Glutamatergic neuron (in vitro differentiated cells): Measurements from ENCODE around the gene RABAC1. TPM values are rescaled to one million over a fixed set of nuclear protein-coding genes. Genes with fewer than 3 reads are reported as not detected.

Experiments used
- DNase-seq: peaks from one replicate; pipeline ENCODE4 v3.0.0; 2022
- H3K27ac Mint-ChIP-seq: one replicate; pipeline ENCODE4 v1.8.0; 2020; ENCODE audit warnings: mild to moderate bottlenecking, mixed read lengths, inconsistent platforms; ENCODE audit not compliant: unreplicated experiment
- H3K27me3 Mint-ChIP-seq: one replicate; pipeline ENCODE4 v1.8.0; 2020; ENCODE audit warnings: mild to moderate bottlenecking, moderate library complexity, mixed read lengths, inconsistent platforms; ENCODE audit not compliant: unreplicated experiment
- H3K36me3 Mint-ChIP-seq: one replicate; pipeline ENCODE4 v1.8.0; 2020; ENCODE audit warnings: mild to moderate bottlenecking, mixed read lengths, inconsistent platforms; ENCODE audit not compliant: unreplicated experiment
- H3K4me1 Mint-ChIP-seq: one replicate; pipeline ENCODE4 v1.8.0; 2020; ENCODE audit warnings: mild to moderate bottlenecking, low read depth, mixed read lengths, inconsistent platforms; ENCODE audit not compliant: unreplicated experiment
- H3K4me3 Mint-ChIP-seq: one replicate; pipeline ENCODE4 v1.8.0; 2020; ENCODE audit warnings: mild to moderate bottlenecking, mixed read lengths, inconsistent platforms; ENCODE audit not compliant: unreplicated experiment
- H3K9me3 Mint-ChIP-seq: one replicate; pipeline ENCODE4 v1.8.0; 2020; ENCODE audit warnings: mild to moderate bottlenecking, moderate library complexity, mixed read lengths, inconsistent platforms; ENCODE audit not compliant: unreplicated experiment
- total RNA-seq: library from RNA; stranded (reverse); fragmentation: NEBNext Ultra II Directional; extraction: Animal tissue kit (Norgen Biotek cat#: 25700); gene quantifications from one replicate; pipeline ENCODE4 v1.2.1, GENCODE V29; 2021; ENCODE audit not compliant: unreplicated experiment
- TF ChIP-seq, protein P1 (sequence below): fragments of 200-600 bp; sonication (generic); IDR thresholded peaks from one replicate; pipeline ENCODE4 v1.5.0; 2021; ENCODE audit not compliant: partially characterized antibody, unreplicated experiment

Gene RABAC1
- total RNA-seq, 1 donor from 2014 or later: 139 TPM

DNA sequence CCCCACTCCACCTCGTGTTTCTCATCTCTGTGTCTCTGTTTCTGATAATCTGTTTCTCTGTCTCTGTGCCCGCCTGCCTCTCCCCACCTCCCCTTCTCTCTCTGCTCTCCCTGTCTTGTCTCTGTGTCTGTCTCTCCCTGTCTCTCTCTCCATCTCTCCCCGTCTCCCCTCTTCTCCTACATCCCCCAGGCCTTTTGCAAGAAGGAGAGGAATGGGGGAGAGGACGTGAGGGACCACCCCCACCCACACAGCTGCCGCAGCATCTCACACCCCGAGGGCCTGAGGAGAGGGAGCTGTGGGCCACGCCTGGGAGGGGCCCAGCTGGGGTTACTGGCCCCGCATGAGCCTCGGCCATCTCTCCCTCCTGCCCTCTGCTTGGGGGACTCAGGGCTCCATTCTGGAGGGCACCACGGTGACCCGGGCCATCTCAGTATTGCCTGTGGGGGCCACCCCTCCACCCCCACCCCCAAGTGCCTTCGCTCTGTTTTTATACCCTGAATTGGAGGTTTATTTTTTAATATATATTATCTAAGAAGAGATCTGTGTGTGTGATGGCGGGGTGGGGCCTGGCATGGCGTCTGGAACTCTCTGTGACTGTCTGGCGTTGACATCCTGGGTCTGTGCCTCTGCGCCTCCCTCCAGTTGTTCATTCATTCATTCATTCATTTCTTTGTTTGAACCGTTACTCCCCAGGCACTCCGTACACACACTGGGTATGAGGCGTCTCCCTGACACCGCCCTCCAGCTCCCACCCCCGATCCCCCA lies 52.0 kb downstream of the RABAC1 start:
- DNase-seq: no peak
- peaks cover 19% of the 10 kb centered on the region for H3K4me1 Mint-ChIP-seq
- TF ChIP-seq, protein P1, sequence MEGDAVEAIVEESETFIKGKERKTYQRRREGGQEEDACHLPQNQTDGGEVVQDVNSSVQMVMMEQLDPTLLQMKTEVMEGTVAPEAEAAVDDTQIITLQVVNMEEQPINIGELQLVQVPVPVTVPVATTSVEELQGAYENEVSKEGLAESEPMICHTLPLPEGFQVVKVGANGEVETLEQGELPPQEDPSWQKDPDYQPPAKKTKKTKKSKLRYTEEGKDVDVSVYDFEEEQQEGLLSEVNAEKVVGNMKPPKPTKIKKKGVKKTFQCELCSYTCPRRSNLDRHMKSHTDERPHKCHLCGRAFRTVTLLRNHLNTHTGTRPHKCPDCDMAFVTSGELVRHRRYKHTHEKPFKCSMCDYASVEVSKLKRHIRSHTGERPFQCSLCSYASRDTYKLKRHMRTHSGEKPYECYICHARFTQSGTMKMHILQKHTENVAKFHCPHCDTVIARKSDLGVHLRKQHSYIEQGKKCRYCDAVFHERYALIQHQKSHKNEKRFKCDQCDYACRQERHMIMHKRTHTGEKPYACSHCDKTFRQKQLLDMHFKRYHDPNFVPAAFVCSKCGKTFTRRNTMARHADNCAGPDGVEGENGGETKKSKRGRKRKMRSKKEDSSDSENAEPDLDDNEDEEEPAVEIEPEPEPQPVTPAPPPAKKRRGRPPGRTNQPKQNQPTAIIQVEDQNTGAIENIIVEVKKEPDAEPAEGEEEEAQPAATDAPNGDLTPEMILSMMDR: no peak
- H3K9me3 Mint-ChIP-seq: peaks cover 8% of the 10 kb centered on the region
- peaks cover 19% of the 10 kb centered on the region for H3K27me3 Mint-ChIP-seq
- H3K36me3 Mint-ChIP-seq: no peaks in the 10 kb centered on the region
- peak overlapping the region; percentile 59 for H3K27ac Mint-ChIP-seq
- H3K4me3 Mint-ChIP-seq: peak overlapping the region; percentile 76

Other genes with a start within 250 kb of the RABAC1 start
- 0.20 TPM for gene CEACAM6, start 203.8 kb downstream of the RABAC1 start, total RNA-seq
- not detected for gene CEACAM3, start 162.7 kb downstream of the RABAC1 start, total RNA-seq
- gene LYPD4, start 114.6 kb downstream of the RABAC1 start, total RNA-seq: not detected
- gene DMRTC2, start 114.3 kb downstream of the RABAC1 start, total RNA-seq: not detected
- 1,637 TPM for gene RPS19, start 99.1 kb downstream of the RABAC1 start, total RNA-seq
- not detected for gene CD79A, start 82.0 kb downstream of the RABAC1 start, total RNA-seq
- 78.7 TPM for gene ARHGEF1, start 76.1 kb downstream of the RABAC1 start, total RNA-seq
- gene ERFL, start 30.9 kb downstream of the RABAC1 start, total RNA-seq: 1.6 TPM
- 650 TPM for gene ATP1A3, start 34.9 kb upstream of the RABAC1 start, total RNA-seq
- 79.1 TPM for gene GRIK5, start 110.9 kb upstream of the RABAC1 start, total RNA-seq
- gene ZNF574, start 116.8 kb upstream of the RABAC1 start, total RNA-seq: 24.1 TPM
- 53.4 TPM for gene POU2F2, start 173.1 kb upstream of the RABAC1 start, total RNA-seq